ENCODE data around the gene TRAF7.
"Not testable (repeated sequence)": the region's sequence is repeated elsewhere in the genome, so short reads cannot be mapped to it uniquely, and the experiment has no call there.

TRAF7 gene

DNA sequence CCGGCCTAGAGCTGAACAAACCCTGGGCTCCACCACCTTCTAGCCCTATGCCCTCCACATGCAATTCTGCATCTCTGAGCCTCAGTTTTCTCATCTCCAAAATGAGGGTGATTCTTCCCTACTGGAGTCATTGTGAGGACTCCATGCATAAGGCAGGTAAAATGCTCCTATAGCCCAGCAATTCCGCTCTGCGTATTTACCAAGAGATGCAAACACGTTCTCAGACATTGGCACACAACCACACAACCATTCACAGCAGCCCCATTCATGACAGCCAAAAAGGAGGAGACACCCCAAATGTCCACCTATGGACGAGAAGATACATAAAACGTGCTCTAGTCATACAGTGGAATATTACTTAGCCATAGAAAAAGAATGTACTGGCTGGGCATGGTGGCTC is 44.7 kb downstream of the TRAF7 start:
- DNase-seq (ENCODE audit: low spot score), result no peak

- not testable (repeated sequence) for DNase-seq (ENCODE audit: low spot score)
Measured at GRCh38 chr16:2203119-2203688, 47.6 kb downstream of the TRAF7 start.

GRCh38 chr16:2204416-2205103 is 49.0 kb downstream of the TRAF7 start:
- DNase-seq (ENCODE audit: low spot score), result no peak

GRCh38 chr16:2205104-2205966 is 49.8 kb downstream of the TRAF7 start, which contains the start of gene MLST8:
TSS of gene MLST8 (plus strand) at chr16:2205454. CDS start at chr16:2206086, 632 bp downstream.
- DNase-seq (ENCODE audit: low spot score), result peak; percentile 88

- DNase-seq (ENCODE audit: low spot score), result no peak
Measured at GRCh38 chr16:2205967-2206313, 50.4 kb downstream of the TRAF7 start.

DNA sequence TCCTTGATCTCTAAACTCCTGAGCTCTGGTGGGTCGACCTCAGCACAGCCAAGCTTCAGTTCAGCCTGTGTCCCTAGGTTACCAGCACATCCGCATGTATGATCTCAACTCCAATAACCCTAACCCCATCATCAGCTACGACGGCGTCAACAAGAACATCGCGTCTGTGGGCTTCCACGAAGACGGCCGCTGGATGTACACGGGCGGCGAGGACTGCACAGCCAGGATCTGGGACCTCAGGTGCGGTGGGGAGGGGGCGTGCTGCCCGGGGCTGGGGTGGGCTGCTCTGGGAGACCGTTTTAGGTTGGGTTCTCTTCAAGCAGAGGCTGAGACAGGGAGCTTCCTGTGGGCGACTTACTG is 50.8 kb downstream of the TRAF7 start:
- no peak for DNase-seq (ENCODE audit: low spot score)

GRCh38 chr16:2206780-2207433 is 51.3 kb downstream of the TRAF7 start:
- DNase-seq (ENCODE audit: low spot score), result no peak

DNA sequence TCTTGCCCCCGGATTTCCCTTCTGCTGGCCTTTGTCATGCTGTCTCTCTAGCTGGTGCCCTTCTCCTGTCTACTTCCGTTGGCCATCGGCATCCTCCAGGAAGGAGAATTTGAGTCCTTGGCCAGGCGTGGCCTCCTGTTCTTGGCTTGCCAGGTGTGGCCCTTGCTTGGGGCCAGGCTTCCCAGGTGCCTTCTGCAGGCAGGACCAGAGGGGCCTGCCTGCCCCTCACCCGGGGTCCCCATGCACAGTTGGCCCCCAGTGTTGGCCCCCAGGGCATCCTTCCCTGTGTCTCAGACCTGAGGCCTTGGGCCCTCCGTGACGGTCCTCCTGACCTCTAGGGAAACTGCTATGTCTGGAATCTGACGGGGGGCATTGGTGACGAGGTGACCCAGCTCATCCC is 52.3 kb downstream of the TRAF7 start:
- DNase-seq (ENCODE audit: low spot score), result no peak

DNA sequence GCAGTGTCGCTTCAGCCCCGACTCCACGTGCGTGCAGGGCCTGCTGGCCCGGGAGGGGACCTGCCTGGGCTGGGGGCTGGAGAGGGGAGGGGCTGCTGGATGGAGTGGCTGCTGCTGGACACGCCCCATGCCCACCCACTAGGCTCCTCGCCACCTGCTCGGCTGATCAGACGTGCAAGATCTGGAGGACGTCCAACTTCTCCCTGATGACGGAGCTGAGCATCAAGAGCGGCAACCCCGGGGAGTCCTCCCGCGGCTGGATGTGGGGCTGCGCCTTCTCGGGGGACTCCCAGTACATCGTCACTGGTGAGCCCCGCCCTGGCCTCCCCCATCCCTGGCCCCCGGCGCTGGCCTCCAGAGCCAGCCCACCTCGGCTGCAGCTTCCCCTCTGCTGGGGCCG is 52.7 kb downstream of the TRAF7 start:
- DNase-seq (ENCODE audit: low spot score), result no peak

GRCh38 chr16:2208772-2209171 is 53.2 kb downstream of the TRAF7 start:
- DNase-seq (ENCODE audit: low spot score), result no peak

- DNase-seq (ENCODE audit: low spot score), result no peak
Measured at GRCh38 chr16:2209258-2210008, 53.9 kb downstream of the TRAF7 start.

- DNase-seq (ENCODE audit: low spot score), result no peak
Measured at GRCh38 chr16:2210009-2210332, 54.4 kb downstream of the TRAF7 start.

DNA sequence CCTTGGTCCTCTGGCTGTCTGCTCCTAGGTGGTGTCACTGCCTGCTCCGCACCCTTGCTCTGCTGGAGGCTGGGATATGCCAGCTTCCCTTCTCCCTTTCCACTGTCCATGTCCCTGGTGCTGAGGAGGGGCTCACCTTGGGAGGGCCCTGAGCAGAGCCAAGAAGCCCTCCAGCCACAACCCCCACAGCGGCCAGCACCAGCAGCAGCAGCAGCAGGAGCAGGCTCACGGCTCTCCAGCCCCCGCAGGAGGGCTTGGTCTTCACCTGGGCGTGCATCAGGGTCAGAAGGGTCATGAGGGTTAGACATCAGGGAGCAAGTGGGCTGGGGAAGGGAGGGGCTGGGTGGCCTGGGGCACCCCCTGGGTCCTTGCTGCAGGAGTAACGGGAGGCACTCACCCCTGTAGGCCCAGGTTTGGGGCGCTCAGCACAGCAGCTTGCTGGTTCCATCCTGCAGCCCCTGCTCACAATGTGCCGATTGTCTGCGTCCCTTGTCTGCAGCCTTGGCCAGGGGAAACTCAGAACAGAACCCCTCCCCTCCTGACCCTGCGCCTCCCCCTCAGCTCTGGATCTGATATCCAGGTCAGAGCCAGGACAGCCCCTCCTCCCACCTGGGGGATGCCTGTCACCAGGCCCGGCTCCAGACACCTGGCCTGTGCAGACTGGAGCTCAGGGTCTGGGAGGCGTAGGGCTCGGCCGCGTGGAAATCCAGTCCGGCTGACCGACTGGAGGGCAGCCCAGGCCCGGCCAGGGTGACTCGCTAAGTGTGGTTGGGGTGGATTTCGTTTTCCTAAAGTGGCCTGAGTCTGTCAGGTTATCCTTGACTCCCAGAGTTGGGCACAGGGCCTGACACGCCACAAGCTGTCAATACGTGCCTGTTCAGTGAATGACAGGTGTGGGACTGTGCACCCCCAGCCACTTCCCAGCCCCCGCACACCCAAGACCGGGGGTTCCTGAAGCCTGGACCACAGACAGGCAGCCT is 55.1 kb downstream of the TRAF7 start, which contains the start of gene BRICD5:
BRICD5 (minus strand) TSS at position 478 of the 980 bp plus-strand sequence; CDS start at position 448, 30 bp downstream.
- no peak for DNase-seq (ENCODE audit: low spot score)

GRCh38 chr16:2211923-2212347 is 56.4 kb downstream of the TRAF7 start:
- no peak for DNase-seq (ENCODE audit: low spot score)

DNA sequence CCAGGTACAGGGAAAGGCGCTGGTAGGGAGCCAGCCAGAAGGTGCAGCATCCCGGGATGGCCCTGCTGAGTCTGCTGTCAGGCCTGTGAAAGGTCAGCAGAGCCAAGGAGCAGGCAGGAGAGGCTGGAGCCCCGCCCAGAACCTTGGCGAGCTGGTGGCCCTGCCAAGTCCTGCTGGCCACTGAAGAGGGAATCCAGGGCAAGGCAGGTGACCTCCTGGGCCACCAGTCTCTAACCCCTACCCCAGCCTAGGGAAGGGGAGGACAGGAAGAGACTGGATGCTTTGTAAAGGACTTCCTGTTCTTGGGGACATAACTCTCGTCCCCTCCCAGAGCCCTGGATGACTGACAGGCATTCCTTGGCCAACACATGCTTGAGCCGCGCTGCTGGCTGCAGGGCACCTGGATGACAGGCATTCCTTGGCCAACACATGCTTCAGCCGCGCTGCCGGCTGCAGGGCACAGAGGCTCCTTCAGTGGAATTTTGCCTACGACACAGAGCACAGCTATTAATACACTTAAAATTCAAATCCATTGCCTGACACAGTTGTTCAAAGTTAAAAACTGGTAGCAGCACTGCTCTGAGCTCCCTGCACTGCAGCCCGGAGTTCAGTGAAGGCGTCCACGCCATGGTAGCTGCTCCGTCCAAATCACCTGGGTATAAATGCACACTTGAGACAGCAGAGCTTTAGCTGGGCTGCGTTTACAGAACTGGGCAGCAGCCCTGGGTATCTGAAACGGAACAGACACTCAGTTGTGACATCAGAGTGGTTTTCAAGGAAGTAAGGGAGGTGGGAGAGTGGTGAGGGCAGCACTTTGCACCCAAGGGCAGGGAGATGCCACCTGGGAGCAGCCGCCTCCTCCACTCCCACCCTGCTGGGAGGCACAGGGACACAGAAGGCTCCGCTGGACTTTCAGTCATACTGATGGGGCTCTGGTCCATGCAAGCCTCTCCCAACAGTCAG is 57.1 kb downstream of the TRAF7 start:
- peak; percentile 21 for DNase-seq (ENCODE audit: low spot score)

DNA sequence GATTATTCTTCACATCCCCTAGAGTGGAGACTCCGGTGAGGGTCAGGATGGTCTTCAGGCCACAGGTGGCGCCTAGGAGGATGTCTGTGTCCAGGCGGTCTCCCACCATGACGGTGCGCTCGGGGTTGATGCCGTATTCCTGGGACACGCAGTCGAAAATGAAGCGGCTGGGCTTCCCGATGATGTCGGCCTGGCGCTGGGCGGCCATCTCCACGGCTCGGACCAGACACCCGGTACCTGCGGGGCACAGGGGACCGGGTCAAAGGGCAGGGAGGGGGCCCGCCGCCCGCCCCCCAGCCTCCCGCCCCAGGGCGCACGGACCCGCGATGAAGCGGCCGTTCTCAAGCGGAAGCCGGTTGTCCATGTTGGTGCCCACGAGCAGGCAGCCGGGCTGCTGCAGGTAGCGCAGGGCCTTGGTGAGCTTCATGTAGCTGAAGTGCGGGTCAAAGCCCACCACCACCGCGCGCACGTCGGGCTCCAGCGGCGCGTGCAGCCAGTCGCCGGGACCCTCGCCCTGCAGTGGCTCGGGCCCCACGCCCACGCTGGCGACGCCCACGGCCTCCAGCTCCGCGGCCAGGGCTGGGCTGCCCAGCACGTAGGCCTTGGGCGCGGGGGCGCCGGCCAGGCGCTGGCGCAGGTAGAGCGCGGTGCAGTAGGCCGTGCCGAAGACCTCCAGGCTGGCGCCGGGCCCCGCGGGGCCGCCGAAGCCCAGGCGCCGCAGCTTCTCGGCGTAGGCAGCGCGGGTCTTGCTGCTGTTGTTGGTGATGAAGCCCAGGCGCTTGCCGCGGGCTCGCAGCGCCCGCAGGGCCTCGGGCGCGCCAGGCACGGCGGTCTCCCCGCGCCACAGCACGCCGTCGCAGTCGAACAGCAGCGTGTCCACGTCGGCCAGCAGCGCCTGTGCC is 58.5 kb downstream of the TRAF7 start:
- DNase-seq (ENCODE audit: low spot score), result no peak

DNA sequence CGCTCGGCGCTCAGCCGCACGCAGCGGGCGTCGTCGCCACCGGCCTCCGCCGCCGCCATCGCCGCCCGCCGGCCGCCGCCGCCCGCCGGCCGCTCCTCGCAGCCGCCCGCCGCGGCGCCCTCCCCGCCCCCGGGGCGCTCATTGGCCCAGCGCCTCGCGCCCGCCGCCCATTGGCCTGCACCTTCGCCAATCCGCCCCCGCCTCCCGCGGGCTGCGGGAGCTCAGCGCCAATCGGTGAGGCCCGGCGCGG is 59.1 kb downstream of the TRAF7 start, which contains the start of gene PGP:
PGP (minus strand) TSS at position 122 of the 250 bp plus-strand sequence; CDS start at position 59, 63 bp downstream.
- no peak for DNase-seq (ENCODE audit: low spot score)

DNA sequence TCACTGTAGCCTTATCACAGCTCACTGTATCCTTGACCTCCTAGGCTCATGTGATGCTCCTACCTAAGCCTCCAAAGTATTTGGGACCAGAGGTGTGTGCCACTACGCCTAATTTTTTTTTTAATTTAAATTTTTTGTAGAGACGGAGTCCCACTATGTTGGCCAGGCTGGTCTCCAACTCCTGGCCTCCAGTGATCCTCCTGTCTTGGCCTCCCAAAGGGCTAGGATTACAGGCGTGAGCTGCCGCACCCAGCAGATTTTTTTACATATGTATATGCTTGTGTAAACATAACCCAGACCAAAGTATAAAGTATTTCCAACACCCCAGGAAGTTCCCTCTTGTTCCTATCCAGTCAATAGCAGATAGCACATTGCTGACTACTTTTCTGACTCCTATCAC is 60.7 kb downstream of the TRAF7 start:
- no peak for DNase-seq (ENCODE audit: low spot score)
